ENCODE data around the gene CD244.
"Not testable (repeated sequence)": the region's sequence is repeated elsewhere in the genome, so short reads cannot be mapped to it uniquely, and the experiment has no call there.

The CD244 gene

GRCh38 chr1:160904783-160905616, 42.3 kb upstream of the CD244 start:
- H3K4me3 ChIP-seq (ENCODE audit: low read depth, low read length), result no peak overlapping the region
- DNase-seq (ENCODE audit: low read depth), result peak; percentile 47
- TF ChIP-seq CTCF (conservative IDR thresholded peaks at IDR 0.05; ENCODE audit: low read depth, low read length), result no peak

GRCh38 chr1:160902251-160902650, 39.6 kb upstream of the CD244 start:
- H3K4me3 ChIP-seq (ENCODE audit: low read depth, low read length); DNase-seq (ENCODE audit: low read depth): not testable (repeated sequence)

GRCh38 chr1:160901768-160902167, 39.1 kb upstream of the CD244 start:
- DNase-seq (ENCODE audit: low read depth), result no peak
- no peak for TF ChIP-seq CTCF (conservative IDR thresholded peaks at IDR 0.05; ENCODE audit: low read depth, low read length)
- H3K4me3 ChIP-seq (ENCODE audit: low read depth, low read length), result no peak overlapping the region

DNA sequence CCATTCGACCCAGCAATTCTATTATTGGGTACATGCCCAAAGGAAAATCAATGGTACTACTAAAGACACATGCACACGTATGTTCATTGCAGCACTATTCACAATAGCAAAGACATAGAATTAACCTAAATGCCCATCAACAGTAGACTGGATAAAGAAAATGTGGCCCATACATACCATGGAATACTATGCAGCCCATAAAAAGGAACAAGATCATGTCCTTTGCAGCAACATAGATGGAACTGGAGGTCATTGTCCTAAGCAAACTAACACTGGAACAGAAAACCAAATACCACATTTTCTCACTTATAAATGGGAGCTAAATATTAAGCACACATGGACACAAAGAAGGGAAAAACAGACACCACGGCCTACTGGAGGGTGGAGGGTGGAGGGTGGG, 38.0 kb upstream of the CD244 start:
- H3K4me3 ChIP-seq (ENCODE audit: low read depth, low read length); DNase-seq (ENCODE audit: low read depth): not testable (repeated sequence)

DNA sequence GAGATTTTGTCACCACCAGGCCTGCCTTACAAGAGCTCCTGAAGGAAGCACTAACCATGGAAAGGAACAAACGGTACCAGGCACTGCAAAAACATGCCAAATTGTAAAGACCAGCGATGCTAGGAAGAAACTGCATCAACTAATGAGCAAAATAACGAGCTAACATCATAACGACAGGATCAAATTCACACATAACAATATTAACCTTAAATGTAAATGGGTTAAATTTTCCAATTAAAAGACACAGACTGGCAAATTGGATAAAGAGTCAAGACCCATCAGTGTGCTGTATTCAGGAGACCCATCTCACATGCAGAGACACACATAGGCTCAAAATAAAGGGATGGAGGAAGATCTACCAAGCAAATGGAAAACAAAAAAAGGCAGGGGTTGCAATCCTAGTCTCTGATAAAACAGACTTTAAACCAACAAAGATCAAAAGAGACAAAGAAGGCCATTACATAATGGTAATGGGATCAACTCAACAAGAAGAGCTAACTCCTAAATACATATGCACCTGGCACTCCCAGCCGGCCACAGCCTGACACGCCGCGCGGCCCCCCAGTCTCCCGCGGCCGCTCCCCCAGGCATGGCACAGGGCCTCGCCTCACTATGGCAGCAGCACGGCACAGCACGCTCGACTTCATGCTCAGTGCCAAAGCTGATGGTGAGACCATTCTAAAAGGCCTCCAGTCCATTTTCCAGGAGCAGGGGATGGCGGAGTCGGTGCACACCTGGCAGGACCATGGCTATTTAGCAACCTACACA, 31.9 kb upstream of the CD244 start:
- not testable (repeated sequence) for H3K4me3 ChIP-seq (ENCODE audit: low read depth, low read length); DNase-seq (ENCODE audit: low read depth)

GRCh38 chr1:160891474-160891873, 28.8 kb upstream of the CD244 start:
- DNase-seq (ENCODE audit: low read depth), result no peak
- no peak for TF ChIP-seq CTCF (conservative IDR thresholded peaks at IDR 0.05; ENCODE audit: low read depth, low read length)
- H3K4me3 ChIP-seq (ENCODE audit: low read depth, low read length), result no peak overlapping the region

GRCh38 chr1:160888926-160889325, 26.2 kb upstream of the CD244 start:
- no peak for DNase-seq (ENCODE audit: low read depth)
- TF ChIP-seq CTCF (conservative IDR thresholded peaks at IDR 0.05; ENCODE audit: low read depth, low read length), result no peak
- no peak overlapping the region for H3K4me3 ChIP-seq (ENCODE audit: low read depth, low read length)

GRCh38 chr1:160887071-160887470, 24.4 kb upstream of the CD244 start:
- no peak for TF ChIP-seq CTCF (conservative IDR thresholded peaks at IDR 0.05; ENCODE audit: low read depth, low read length)
- no peak for DNase-seq (ENCODE audit: low read depth)
- H3K4me3 ChIP-seq (ENCODE audit: low read depth, low read length), result no peak overlapping the region
